Activated CD8-positive, alpha-beta memory T cell treated with anti-CD3 and anti-CD28 coated beads for 1 hour (primary cell): ENCODE data around the gene NPB.
A peak's percentile ranks its signal among the peaks of the same experiment; 100 is the strongest.

Experiments used
- DNase-seq, 2 donors: peaks; one replicate each; pipeline ENCODE4 v3.0.0-alpha.2; 2020; ENCODE audit warnings: low read depth in 1 of 2; ENCODE audit errors: extremely low read depth in 1 of 2

Gene NPB

GRCh38 chr17:81902023-81902652, at the start of gene NPB:
Gene NPB, plus strand, starts transcription at chr17:81902238. Its CDS starts 40 bp downstream, at chr17:81902278.
- no peak for DNase-seq

GRCh38 chr17:81854974-81855774, 46.9 kb upstream of the NPB start:
- DNase-seq = no peak

GRCh38 chr17:81858170-81858966, 43.7 kb upstream of the NPB start:
- no peak for DNase-seq

- no peak for DNase-seq
These were observed 42.8 kb upstream of the NPB start for GRCh38 chr17:81858967-81859905.

- no peak for DNase-seq
These were observed 41.9 kb upstream of the NPB start, which contains the start of gene P4HB for GRCh38 chr17:81859906-81860755. Gene P4HB, minus strand, starts transcription at chr17:81860535. Its CDS starts 64 bp downstream, at chr17:81860471.

GRCh38 chr17:81860756-81861568, 41.1 kb upstream of the NPB start:
- DNase-seq = peak; percentile 97 to 99

GRCh38 chr17:81863123-81863675, 38.8 kb upstream of the NPB start:
- DNase-seq = no peak

GRCh38 chr17:81863833-81864768, 37.9 kb upstream of the NPB start:
- no peak for DNase-seq

GRCh38 chr17:81865358-81865732, 36.7 kb upstream of the NPB start:
- DNase-seq = no peak

GRCh38 chr17:81865733-81866439, 36.2 kb upstream of the NPB start:
- no peak for DNase-seq

- no peak for DNase-seq
These were observed 35.4 kb upstream of the NPB start for GRCh38 chr17:81866440-81867169.

GRCh38 chr17:81867170-81867990, 34.7 kb upstream of the NPB start:
- no peak for DNase-seq

GRCh38 chr17:81867991-81868673, 33.9 kb upstream of the NPB start:
- DNase-seq = no peak

GRCh38 chr17:81868674-81869220, 33.3 kb upstream of the NPB start:
- no peak for DNase-seq
